Chondrocyte (in vitro differentiated cells): ENCODE data around the gene ZBTB7B. TPM values are rescaled to one million over a fixed set of nuclear protein-coding genes. Genes with fewer than 3 reads are reported as not detected.

Experiments used
- DNase-seq: peaks from one replicate; pipeline ENCODE4 v3.0.0; 2021; ENCODE audit warnings: mixed read lengths, low spot score
- H3K27ac Mint-ChIP-seq: one replicate; pipeline ENCODE4 v1.8.0; 2021; ENCODE audit warnings: mild to moderate bottlenecking, moderate library complexity, mixed read lengths; ENCODE audit not compliant: unreplicated experiment
- H3K27me3 Mint-ChIP-seq: 2 replicates; pipeline ENCODE4 v1.8.0; 2021; ENCODE audit warnings: low read depth, mixed read lengths
- H3K36me3 Mint-ChIP-seq: 2 replicates; pipeline ENCODE4 v1.8.0; 2021; ENCODE audit warnings: low read depth, mixed read lengths
- H3K4me1 Mint-ChIP-seq: 2 replicates; pipeline ENCODE4 v1.8.0; 2021; ENCODE audit warnings: low read depth, mild to moderate bottlenecking, mixed read lengths
- H3K4me3 Mint-ChIP-seq: one replicate; pipeline ENCODE4 v1.8.0; 2021; ENCODE audit warnings: mild to moderate bottlenecking, moderate library complexity, mixed read lengths; ENCODE audit not compliant: unreplicated experiment
- H3K9me3 Mint-ChIP-seq: 2 replicates; pipeline ENCODE4 v1.8.0; 2021; ENCODE audit warnings: low read depth, mixed read lengths
- total RNA-seq: library from RNA; stranded (reverse); gene quantifications from 3 replicates; pipeline ENCODE4 v1.2.1, GENCODE V29; 2021
- TF ChIP-seq, protein P1 (sequence below): fragments of 200-600 bp; sonication (generic); IDR thresholded peaks from 2 replicates; pipeline ENCODE4 v1.5.0; 2021; ENCODE audit warnings: antibody characterized with exemption, mild to moderate bottlenecking, moderate library complexity

Gene ZBTB7B
- total RNA-seq, 1 donor from 2014 or later: 41.1 TPM

DNA sequence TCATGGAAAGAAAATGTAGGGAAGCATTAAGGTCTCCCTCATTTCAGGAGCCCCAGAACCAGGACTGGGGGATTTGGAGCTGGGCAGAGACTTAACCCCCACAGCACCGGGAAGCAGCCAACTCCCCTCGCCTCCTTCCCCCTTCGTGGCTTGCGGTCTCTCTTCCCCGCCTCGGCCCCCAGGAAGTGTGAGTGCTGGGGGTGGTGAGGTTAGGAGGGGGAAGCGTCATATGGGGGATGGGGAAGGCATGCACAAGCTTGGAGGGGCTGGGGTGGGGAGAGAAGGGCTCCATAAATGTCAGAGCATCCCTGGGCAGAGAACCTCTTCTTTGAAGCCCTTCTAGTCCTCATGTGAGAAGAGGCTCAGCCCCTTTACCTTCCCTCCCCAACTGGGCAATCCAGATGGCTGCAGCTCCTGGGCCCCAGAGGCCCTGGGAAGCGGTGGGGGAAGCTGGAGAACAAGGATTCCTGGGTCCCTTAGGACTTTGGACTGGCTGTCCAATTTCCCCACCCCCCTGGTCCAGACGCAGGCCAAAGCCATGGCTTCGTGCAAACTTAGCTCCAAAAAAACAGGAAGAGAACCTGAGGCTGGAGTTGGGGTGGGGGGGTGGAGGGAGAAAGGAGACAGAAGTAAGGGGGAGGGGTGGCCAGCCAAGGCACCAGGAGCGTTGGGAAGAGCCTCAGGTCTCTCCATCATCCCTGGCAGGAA, 7.8 kb downstream of the ZBTB7B start:
- Mint-ChIP-seq H3K4me1 (peaks cover 11% of the 10 kb centered on the region), H3K36me3 (no peaks in the 10 kb centered on the region), H3K9me3 (no peaks in the 10 kb centered on the region), H3K4me3 (no peak overlapping the region), H3K27me3 (no peaks in the 10 kb centered on the region), H3K27ac (no peak overlapping the region)
- no peak for DNase-seq
- TF ChIP-seq, protein P1, sequence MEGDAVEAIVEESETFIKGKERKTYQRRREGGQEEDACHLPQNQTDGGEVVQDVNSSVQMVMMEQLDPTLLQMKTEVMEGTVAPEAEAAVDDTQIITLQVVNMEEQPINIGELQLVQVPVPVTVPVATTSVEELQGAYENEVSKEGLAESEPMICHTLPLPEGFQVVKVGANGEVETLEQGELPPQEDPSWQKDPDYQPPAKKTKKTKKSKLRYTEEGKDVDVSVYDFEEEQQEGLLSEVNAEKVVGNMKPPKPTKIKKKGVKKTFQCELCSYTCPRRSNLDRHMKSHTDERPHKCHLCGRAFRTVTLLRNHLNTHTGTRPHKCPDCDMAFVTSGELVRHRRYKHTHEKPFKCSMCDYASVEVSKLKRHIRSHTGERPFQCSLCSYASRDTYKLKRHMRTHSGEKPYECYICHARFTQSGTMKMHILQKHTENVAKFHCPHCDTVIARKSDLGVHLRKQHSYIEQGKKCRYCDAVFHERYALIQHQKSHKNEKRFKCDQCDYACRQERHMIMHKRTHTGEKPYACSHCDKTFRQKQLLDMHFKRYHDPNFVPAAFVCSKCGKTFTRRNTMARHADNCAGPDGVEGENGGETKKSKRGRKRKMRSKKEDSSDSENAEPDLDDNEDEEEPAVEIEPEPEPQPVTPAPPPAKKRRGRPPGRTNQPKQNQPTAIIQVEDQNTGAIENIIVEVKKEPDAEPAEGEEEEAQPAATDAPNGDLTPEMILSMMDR: no peak

DNA sequence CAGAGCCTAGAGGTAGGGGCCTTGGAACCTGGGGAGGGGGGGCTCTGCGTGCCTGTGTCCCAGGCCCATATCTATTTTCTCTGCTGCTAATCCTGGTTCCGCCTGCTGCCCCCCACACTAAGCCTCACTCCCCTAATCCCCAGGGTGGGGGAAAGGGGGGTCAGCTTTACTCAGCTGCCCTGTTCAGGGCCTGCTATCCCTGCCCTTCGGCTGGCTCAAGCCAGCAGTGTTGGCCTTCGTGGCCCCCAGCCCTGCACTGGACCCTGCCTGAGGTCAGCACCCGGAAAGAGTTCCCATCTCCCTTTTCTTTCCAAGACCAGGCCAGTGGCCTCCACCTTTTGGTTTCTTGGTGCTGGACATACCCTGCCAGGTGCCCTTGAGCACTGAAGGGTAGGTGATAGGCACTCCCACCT, 8.4 kb downstream of the ZBTB7B start:
- no peak for DNase-seq
- Mint-ChIP-seq H3K36me3 (peaks cover 3% of the 10 kb centered on the region), H3K9me3 (no peaks in the 10 kb centered on the region), H3K27ac (no peak overlapping the region), H3K27me3 (no peaks in the 10 kb centered on the region), H3K4me3 (no peak overlapping the region), H3K4me1 (peaks cover 8% of the 10 kb centered on the region)
- TF ChIP-seq, protein P1: no peak

DNA sequence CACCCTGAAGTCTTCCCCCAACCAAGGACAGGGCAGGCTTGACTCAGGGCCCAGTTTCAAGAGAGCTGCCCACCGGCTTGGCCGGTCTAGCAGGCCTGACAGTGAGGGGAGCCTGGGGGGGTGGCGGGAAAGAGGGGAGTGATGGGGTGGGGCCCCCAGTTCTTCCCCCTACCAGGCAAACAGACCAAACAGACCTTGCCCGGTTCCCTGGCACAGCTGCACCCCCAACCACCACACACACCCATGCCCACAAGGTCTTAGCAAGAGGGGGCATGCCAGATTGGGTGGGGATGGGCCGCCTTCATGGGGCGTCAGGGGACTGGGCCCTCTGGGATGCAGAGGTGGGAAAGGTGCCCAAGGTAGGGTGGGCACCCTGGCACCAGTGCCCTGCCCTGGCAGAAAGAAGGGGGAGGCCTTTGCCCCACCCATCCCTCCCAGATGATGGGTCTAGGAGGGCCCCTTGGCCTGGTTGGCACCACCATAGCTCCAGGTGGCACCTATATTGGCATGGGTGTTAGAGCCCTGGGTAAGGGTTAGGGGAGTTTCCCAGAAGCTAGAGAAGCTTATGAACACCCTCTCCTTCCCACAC, 8.9 kb downstream of the ZBTB7B start:
- H3K27ac Mint-ChIP-seq: no peak overlapping the region

DNA sequence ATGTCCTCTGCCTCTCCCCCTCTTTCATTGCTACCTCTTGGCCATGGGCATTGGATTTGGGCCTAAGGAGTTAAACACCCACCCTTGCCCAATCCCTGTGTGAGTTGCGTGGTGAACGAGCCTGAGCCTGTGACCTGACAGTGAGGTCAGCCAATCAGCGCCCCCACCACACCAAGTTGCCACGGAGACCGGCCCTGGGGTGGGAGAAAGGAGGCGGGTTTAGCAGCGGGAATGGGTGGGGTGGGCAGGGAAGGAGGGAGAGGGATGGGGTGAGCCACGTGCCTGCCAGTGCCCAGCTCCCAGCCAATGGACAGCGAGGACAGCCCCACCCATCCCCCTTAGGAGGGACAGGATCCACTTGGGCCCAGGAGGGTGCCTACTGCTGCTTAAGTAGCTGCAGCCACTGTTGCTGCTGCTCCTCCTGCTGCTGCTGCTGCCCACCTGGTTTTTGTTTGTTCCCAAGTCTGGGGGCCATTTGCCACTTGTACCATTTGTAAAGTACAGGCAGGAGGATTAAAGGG, 9.5 kb downstream of the ZBTB7B start:
- H3K27ac Mint-ChIP-seq: peak overlapping the region; percentile 54
- no peak overlapping the region for H3K4me3 Mint-ChIP-seq
- no peaks in the 10 kb centered on the region for H3K27me3 Mint-ChIP-seq
- peaks cover 3% of the 10 kb centered on the region for H3K4me1 Mint-ChIP-seq
- TF ChIP-seq, protein P1: no peak
- DNase-seq: no peak
- H3K9me3 Mint-ChIP-seq: no peaks in the 10 kb centered on the region
- peaks cover 3% of the 10 kb centered on the region for H3K36me3 Mint-ChIP-seq

More for the DNA sequence above, 8.9 kb downstream of the ZBTB7B start:
- DNase-seq: no peak
- Mint-ChIP-seq H3K9me3 (no peaks in the 10 kb centered on the region), H3K4me3 (no peak overlapping the region), H3K4me1 (peaks cover 3% of the 10 kb centered on the region), H3K36me3 (peaks cover 3% of the 10 kb centered on the region), H3K27me3 (no peaks in the 10 kb centered on the region)
- TF ChIP-seq, protein P1: no peak

DNA sequence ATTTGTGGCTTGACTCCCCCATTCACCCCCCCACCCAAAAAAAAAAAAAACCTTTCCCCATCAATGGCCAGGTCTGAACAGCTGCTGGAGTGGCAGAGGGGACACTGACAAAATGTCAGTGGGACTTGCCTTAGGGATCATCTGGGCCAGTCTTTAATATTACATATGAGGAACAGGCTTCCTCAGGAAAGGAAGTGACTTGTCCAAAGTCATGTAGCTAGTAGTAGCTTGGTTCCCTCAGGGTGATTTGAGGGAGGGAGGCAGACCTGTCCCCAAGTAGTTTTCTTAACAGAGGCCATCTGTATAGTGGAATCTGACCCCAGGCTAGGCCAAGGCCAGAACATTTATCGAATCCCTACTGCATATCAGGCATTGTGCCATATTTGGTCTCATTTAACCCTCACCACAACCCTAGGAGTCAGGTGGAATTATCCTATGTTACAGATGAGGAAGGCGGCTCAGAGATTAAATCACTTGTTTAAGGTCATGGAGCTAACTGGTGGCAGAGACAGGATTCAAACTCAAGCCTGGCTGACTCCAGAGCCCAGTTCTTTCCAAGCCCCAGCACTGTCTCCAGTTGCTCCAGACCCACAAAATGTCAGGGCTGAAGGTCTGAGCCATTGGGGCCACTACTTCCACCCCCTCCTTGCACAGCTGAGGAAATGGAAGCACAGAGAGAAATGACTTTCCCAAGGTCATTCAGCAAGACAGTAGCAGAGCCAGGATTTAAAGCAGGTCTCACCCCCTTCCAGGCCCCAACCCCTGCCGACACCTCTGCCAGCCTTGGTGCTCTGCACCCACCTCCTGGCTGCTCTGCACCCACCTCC, 10.4 kb downstream of the ZBTB7B start:
- H3K36me3 Mint-ChIP-seq: peaks cover 3% of the 10 kb centered on the region
- peaks cover 9% of the 10 kb centered on the region for H3K4me1 Mint-ChIP-seq
- H3K4me3 Mint-ChIP-seq: no peak overlapping the region
- TF ChIP-seq, protein P1: no peak
- H3K9me3 Mint-ChIP-seq: no peaks in the 10 kb centered on the region
- H3K27ac Mint-ChIP-seq: peak overlapping the region; percentile 12
- H3K27me3 Mint-ChIP-seq: no peaks in the 10 kb centered on the region
- no peak for DNase-seq
